CD4-positive, CD25-positive, alpha-beta regulatory T cell (primary cell): ENCODE measurements around the gene LBP. TPM values are rescaled to one million over a fixed set of nuclear protein-coding genes. Genes with fewer than 3 reads are reported as not detected.

ENCODE experiments used
- ATAC-seq, 2 donors: fragments of 150-1000 bp; cut with Tn5 transposase; one replicate each; pipeline ENCODE4 v1.10.0; 2021; ENCODE audit warnings: low read depth in 2 of 2, moderate number of reproducible peaks in 2 of 2, moderate library complexity in 1 of 2
- DNase-seq, 3 donors: peaks; one replicate each; pipeline versions ENCODE4 v3.0.0 to v3.0.0-alpha.2; 2012 to 2022; ENCODE audit warnings: mixed read lengths in 1 of 3
- H3K27ac ChIP-seq: one replicate; pipeline ENCODE4 v1.7.0; 2013; ENCODE audit warnings: mild to moderate bottlenecking, low read length; ENCODE audit not compliant: insufficient read depth, poor library complexity, severe bottlenecking
- H3K27me3 ChIP-seq: one replicate; pipeline ENCODE4 v1.7.0; 2013; ENCODE audit warnings: low read length; ENCODE audit not compliant: control insufficient read depth, insufficient read depth
- H3K36me3 ChIP-seq: one replicate; pipeline ENCODE4 v1.7.0; 2013; ENCODE audit warnings: mild to moderate bottlenecking, low read length, moderate library complexity; ENCODE audit not compliant: control insufficient read depth, insufficient read depth
- H3K4me1 ChIP-seq: 2 replicates; pipeline ENCODE4 v1.7.0; 2013; ENCODE audit warnings: mild to moderate bottlenecking, low read length; ENCODE audit not compliant: insufficient read depth, control insufficient read depth, poor library complexity, severe bottlenecking
- H3K4me3 ChIP-seq: one replicate; pipeline ENCODE4 v1.7.0; 2013; ENCODE audit warnings: low read depth, mild to moderate bottlenecking, low read length, moderate library complexity
- H3K9me3 ChIP-seq, 2 experiments: 1 replicate in 1 of 2; 2 replicates in 1 of 2; pipeline ENCODE4 v1.7.0; 2013; ENCODE audit warnings: low read length in 2 of 2, mild to moderate bottlenecking in 1 of 2, moderate library complexity in 1 of 2; ENCODE audit not compliant: control insufficient read depth in 2 of 2
- H3K27ac Mint-ChIP-seq, 3 donors: one replicate each; pipeline ENCODE4 v1.8.0; 2020 to 2022; ENCODE audit warnings: mild to moderate bottlenecking in 3 of 3, mixed read lengths in 3 of 3, moderate library complexity in 2 of 3
- H3K27me3 Mint-ChIP-seq: one replicate; pipeline ENCODE4 v1.8.0; 2022; ENCODE audit warnings: mild to moderate bottlenecking, mixed read lengths
- H3K36me3 Mint-ChIP-seq: one replicate; pipeline ENCODE4 v1.8.0; 2020; ENCODE audit warnings: mixed read lengths
- H3K4me1 Mint-ChIP-seq, 4 donors: one replicate each; pipeline ENCODE4 v1.8.0; 2020 to 2022; ENCODE audit warnings: mixed read lengths in 4 of 4, mild to moderate bottlenecking in 1 of 4
- H3K4me3 Mint-ChIP-seq, 4 donors: one replicate each; pipeline ENCODE4 v1.8.0; 2020 to 2022; ENCODE audit warnings: mild to moderate bottlenecking in 4 of 4, mixed read lengths in 4 of 4, moderate library complexity in 3 of 4
- H3K9me3 Mint-ChIP-seq, 7 donors: one replicate each; pipeline ENCODE4 v1.8.0; 2020 to 2022; ENCODE audit warnings: mixed read lengths in 7 of 7, mild to moderate bottlenecking in 3 of 7, moderate library complexity in 2 of 7
- polyA plus RNA-seq, 4 donors: library from polyadenylated mRNA; unstranded; fragments of 300-500 nt; fragmentation: Illumina TruSeq; gene quantifications; one replicate each; pipeline ENCODE4 v1.2.3, GENCODE V29; 2021
- total RNA-seq: library from RNA; stranded (reverse); gene quantifications from one replicate; pipeline ENCODE4 v1.2.3, GENCODE V29; 2022

Gene LBP, protein sequence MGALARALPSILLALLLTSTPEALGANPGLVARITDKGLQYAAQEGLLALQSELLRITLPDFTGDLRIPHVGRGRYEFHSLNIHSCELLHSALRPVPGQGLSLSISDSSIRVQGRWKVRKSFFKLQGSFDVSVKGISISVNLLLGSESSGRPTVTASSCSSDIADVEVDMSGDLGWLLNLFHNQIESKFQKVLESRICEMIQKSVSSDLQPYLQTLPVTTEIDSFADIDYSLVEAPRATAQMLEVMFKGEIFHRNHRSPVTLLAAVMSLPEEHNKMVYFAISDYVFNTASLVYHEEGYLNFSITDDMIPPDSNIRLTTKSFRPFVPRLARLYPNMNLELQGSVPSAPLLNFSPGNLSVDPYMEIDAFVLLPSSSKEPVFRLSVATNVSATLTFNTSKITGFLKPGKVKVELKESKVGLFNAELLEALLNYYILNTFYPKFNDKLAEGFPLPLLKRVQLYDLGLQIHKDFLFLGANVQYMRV
- total RNA-seq: not detected
- not detected for polyA plus RNA-seq

DNA sequence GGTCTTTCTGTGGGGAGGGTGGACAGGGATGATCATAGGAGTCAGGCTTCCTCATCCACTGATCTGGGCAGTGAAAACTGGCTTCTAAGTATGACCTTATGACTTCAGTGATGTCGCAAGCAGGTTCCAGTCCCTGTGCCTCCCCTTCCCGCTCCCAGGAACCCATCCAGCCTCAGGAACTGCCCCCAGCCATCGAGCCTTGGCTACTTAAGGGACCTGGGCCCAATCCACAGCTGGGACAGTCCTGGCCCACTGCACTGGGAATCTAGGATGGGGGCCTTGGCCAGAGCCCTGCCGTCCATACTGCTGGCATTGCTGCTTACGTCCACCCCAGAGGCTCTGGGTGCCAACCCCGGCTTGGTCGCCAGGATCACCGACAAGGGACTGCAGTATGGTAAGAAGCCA is at the start of gene LBP:
LBP (plus strand) TSS at position 236 of the 405 bp plus-strand sequence; CDS start at position 271, 35 bp downstream.
- Histone ChIP-seq H3K9me3 (no peaks in the 10 kb centered on the region), H3K36me3 (no peaks in the 10 kb centered on the region), H3K4me3 (no peak within 1 kb of the TSS), H3K27ac (no peak within 1 kb of the TSS), H3K27me3 (no peaks in the 10 kb centered on the region), H3K4me1 (no peaks in the 10 kb centered on the region)
- no peak for ATAC-seq
- Mint-ChIP-seq H3K36me3 (no peaks in the 10 kb centered on the region), H3K27me3 (no peaks in the 10 kb centered on the region), H3K27ac (no peak within 1 kb of the TSS), H3K9me3 (peaks cover 0 to 1% (median 0%) of the 10 kb centered on the region in 7 donors), H3K4me1 (no peaks in the 10 kb centered on the region), H3K4me3 (no peak within 1 kb of the TSS)
- DNase-seq: no peak

DNA sequence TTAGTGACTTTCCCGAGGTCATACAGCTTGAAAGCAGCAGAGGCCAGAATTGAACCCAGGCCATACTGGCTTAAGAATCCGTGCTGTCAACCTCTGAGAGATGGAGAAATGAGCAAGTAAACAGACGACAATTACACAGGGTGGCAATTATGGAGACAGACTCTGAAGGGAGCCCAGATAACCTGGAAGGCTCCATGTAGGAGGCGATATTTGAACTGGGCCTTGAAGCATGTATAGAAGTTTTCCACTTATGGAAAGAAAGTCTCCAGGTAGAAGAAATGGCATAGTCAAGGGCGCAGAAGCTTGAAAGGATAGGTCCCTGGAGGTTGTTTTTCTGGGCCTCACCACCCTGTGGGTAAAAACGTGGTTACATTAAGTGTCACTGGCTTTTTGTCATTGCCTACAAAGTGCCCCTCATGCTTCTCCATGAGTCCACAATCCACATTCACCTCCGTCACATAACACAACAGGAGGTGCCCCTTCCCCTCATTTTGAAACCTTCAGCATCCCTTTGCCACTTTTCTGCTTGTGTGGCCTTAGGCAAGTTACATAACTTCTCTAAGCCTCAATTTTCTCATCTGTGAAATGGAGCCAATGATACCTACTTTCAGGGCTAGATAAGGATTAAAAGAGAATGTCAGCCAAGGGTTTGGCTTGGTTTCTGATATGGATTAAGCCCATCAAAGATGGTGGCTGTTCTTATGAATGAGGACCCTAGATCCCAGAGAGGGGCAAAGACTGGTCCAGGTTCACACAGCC is 48.2 kb upstream of the LBP start:
- Mint-ChIP-seq H3K4me1 (no peaks in the 10 kb centered on the region), H3K36me3 (no peaks in the 10 kb centered on the region), H3K27ac (no peak overlapping the region), H3K27me3 (peaks cover 47% of the 10 kb centered on the region), H3K9me3 (peaks cover 0 to 2% (median 0%) of the 10 kb centered on the region in 7 donors), H3K4me3 (no peak overlapping the region)
- Histone ChIP-seq H3K27me3 (peaks cover 6% of the 10 kb centered on the region), H3K27ac (no peak overlapping the region), H3K4me1 (no peaks in the 10 kb centered on the region), H3K9me3 (no peaks in the 10 kb centered on the region), H3K36me3 (no peaks in the 10 kb centered on the region), H3K4me3 (no peak overlapping the region)
- no peak for ATAC-seq
- DNase-seq: no peak

DNA sequence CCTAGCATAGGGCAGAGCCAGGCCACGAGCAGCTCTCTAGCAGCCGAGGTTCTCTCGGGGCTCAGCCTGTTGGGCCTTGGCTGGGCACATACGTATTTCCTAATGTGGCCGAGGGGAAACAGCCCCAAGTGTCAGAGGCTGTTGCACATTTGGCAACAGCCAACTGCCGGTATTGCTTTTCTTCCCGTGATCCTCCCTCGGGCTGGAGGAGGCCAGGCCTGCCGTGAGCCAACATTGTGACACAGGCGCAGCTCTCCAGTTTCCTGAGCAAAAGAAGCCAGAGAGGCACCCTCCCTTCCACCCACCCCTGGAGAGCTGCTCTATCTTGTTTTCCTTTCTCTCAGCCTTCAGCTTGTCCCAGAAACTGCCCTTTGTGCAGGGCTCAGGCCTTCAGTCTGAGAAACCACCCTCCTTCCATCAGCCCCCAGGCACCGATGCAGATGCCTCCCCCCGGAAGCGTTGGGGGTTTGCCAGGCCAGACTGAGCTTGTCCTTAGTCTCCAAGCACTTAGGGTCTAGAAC is 47.5 kb upstream of the LBP start:
- H3K4me3 Mint-ChIP-seq: no peak overlapping the region

DNA sequence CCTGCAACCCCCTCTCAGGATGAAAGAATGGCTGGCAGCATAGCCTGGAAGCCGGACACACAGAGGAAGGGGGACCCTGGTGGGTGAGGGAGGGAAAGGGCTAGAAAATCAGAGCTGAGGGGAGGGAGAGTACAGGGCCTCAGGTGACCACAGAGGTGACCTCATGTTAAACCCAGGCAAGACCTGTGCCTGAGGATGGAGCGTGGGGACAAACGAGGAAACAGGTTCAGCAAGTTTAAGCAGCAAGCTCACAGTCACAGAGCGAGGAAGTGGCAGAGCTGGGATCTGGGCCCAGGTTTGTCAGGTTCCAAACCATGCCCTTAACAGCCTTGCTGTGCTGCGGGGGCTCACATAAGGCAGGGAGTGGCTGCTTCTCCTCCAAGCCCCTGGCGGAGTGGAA is 46.3 kb upstream of the LBP start:
- peaks cover 0 to 12% (median 4%) of the 10 kb centered on the region in 4 donors for H3K4me1 Mint-ChIP-seq
- H3K9me3 ChIP-seq: no peaks in the 10 kb centered on the region
- H3K9me3 Mint-ChIP-seq: peaks cover 0 to 2% (median 0%) of the 10 kb centered on the region in 7 donors
- H3K4me1 ChIP-seq: no peaks in the 10 kb centered on the region
- no peak overlapping the region for H3K4me3 Mint-ChIP-seq
- peaks cover 56% of the 10 kb centered on the region for H3K27me3 Mint-ChIP-seq
- H3K4me3 ChIP-seq: no peak overlapping the region
- H3K27ac ChIP-seq: no peak overlapping the region
- H3K36me3 Mint-ChIP-seq: no peaks in the 10 kb centered on the region
- no peak overlapping the region for H3K27ac Mint-ChIP-seq
- ATAC-seq (no peak), DNase-seq (no peak)
- H3K36me3 ChIP-seq: no peaks in the 10 kb centered on the region
- H3K27me3 ChIP-seq: peaks cover 15% of the 10 kb centered on the region

More for the DNA sequence above, 47.5 kb upstream of the LBP start:
- H3K4me1 Mint-ChIP-seq: peaks cover 0 to 6% (median 2%) of the 10 kb centered on the region in 4 donors
- H3K9me3 ChIP-seq: no peaks in the 10 kb centered on the region
- H3K9me3 Mint-ChIP-seq: peaks cover 0 to 2% (median 0%) of the 10 kb centered on the region in 7 donors
- peaks cover 50% of the 10 kb centered on the region for H3K27me3 Mint-ChIP-seq
- H3K27me3 ChIP-seq: peaks cover 11% of the 10 kb centered on the region
- no peaks in the 10 kb centered on the region for H3K36me3 Mint-ChIP-seq
- no peaks in the 10 kb centered on the region for H3K36me3 ChIP-seq
- H3K4me1 ChIP-seq: no peaks in the 10 kb centered on the region
- H3K27ac Mint-ChIP-seq: no peak overlapping the region
- no peak overlapping the region for H3K27ac ChIP-seq
- no peak overlapping the region for H3K4me3 ChIP-seq
- ATAC-seq: no peak
- DNase-seq: no peak

DNA sequence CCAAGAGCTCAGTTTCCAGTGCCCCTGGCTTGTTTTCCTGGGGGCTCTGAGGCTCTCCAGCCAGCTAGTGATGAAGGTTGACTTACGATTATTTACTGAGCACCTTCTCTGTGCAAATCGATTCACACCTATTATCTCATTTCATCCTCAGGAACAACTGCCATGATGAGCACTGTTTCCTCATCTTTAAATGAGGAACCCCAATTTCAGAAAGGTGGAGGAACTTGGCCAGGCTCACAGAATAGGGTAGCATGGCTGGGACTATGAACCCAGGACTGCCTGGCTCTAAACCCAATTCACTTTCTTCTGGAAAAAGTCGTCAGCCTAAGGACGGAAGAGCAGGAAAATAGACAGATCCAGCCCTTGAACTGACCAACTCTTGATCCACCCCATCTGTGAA is 45.8 kb upstream of the LBP start:
- ATAC-seq (no peak), DNase-seq (no peak)
- H3K27me3 ChIP-seq: peaks cover 15% of the 10 kb centered on the region
- Mint-ChIP-seq H3K9me3 (peaks cover 0 to 2% (median 0%) of the 10 kb centered on the region in 7 donors), H3K27ac (no peak overlapping the region), H3K4me1 (peaks cover 0 to 12% (median 4%) of the 10 kb centered on the region in 4 donors), H3K4me3 (no peak overlapping the region), H3K27me3 (peaks cover 61% of the 10 kb centered on the region), H3K36me3 (no peaks in the 10 kb centered on the region)
- no peaks in the 10 kb centered on the region for H3K4me1 ChIP-seq
- H3K9me3 ChIP-seq: no peaks in the 10 kb centered on the region
- no peaks in the 10 kb centered on the region for H3K36me3 ChIP-seq
- no peak overlapping the region for H3K27ac ChIP-seq
- H3K4me3 ChIP-seq: no peak overlapping the region

DNA sequence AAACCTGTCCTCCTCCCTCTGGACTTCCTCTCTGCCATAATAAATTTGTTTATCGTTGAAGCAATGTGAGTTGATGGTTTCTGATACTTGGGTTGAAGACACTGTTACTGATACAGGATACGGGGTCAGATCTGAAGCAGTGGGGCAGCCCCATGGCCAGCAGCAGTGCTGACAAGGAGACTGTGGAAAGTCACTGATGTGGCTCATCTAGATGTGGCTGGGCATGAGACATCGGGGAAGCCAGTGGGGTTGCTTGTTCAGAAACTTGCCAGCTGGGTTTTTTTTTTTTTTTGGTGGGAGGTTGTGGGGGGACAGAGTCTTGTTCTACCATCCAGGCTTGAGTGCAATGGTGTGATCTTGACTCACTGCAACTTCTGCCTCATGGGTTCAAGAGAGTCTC is 45.0 kb upstream of the LBP start:
- H3K36me3 Mint-ChIP-seq: no peaks in the 10 kb centered on the region
- H3K9me3 ChIP-seq: no peaks in the 10 kb centered on the region
- no peaks in the 10 kb centered on the region for H3K36me3 ChIP-seq
- no peak overlapping the region for H3K4me3 ChIP-seq
- H3K27me3 ChIP-seq: peaks cover 15% of the 10 kb centered on the region
- no peak overlapping the region for H3K27ac Mint-ChIP-seq
- ATAC-seq (no peak), DNase-seq (no peak)
- H3K4me3 Mint-ChIP-seq: no peak overlapping the region
- H3K27me3 Mint-ChIP-seq: peaks cover 69% of the 10 kb centered on the region
- peaks cover 0 to 2% (median 0%) of the 10 kb centered on the region in 7 donors for H3K9me3 Mint-ChIP-seq
- peaks cover 0 to 12% (median 4%) of the 10 kb centered on the region in 4 donors for H3K4me1 Mint-ChIP-seq
- no peak overlapping the region for H3K27ac ChIP-seq
- no peaks in the 10 kb centered on the region for H3K4me1 ChIP-seq

DNA sequence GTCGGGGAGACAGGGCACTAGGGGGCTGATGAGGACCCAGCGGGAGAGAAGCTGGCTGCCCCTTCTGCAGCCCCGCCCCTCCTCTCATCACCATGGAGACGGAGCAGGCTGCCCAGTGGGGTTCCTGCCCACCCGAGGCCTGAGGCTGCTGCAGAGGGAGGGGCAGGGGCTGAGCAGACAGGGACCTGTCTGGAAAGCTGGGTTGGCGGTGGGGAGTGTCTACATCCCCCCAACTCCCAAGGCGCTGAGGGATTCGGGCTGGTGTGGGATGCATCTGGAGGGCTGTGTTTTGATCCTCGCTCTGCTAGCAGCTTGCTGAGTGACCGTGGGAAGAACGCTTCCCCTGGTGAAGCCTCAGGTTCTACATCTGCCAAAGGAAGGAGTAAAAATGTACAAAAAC is 43.5 kb upstream of the LBP start:
- peaks cover 15% of the 10 kb centered on the region for H3K27me3 ChIP-seq
- Mint-ChIP-seq H3K4me3 (no peak overlapping the region), H3K36me3 (no peaks in the 10 kb centered on the region), H3K4me1 (peaks cover 0 to 12% (median 4%) of the 10 kb centered on the region in 4 donors), H3K27ac (no peak overlapping the region), H3K27me3 (peaks cover 71% of the 10 kb centered on the region), H3K9me3 (peaks cover 0 to 2% (median 0%) of the 10 kb centered on the region in 7 donors)
- no peak for DNase-seq
- ATAC-seq: no peak
- no peak overlapping the region for H3K4me3 ChIP-seq
- H3K27ac ChIP-seq: no peak overlapping the region
- no peaks in the 10 kb centered on the region for H3K36me3 ChIP-seq
- no peaks in the 10 kb centered on the region for H3K9me3 ChIP-seq
- no peaks in the 10 kb centered on the region for H3K4me1 ChIP-seq
